Measurements from ENCODE around the gene FCHO1.

The FCHO1 gene

DNA sequence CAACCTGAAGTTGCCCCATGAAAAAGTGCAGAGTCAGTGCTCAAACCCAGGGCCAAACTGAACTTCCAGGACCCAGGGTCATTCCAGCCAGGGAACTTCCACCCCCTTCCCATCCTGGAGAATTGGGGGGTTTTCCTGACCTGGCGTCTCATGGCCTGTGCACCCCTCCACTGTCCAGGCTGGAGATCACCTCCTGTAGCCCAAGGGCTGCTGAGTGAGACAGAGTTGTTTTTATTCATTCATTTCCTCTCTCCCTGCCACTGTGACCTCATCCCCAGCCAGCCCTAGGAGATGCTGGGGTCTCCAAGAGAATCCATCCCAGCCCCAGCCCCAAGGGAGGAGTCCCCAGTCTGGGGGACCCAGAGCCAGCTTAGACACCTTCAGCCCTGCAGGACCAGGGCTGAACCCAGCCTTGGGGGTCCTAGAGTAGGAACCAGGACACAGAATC is 4.2 kb downstream of the FCHO1 start:
- no peak for DNase-seq
- H3K9me3 ChIP-seq (ENCODE audit: severe bottlenecking) = no peaks in the 10 kb centered on the region
- no peak overlapping the region for H3K4me3 ChIP-seq (ENCODE audit: low read depth, low read length)
- H3K27ac ChIP-seq = no peak overlapping the region
- H3K36me3 ChIP-seq = no peaks in the 10 kb centered on the region
- no peak for TF ChIP-seq CTCF (IDR thresholded peaks at IDR 0.05; ENCODE audit: low read depth, low read length)
- no peaks in the 10 kb centered on the region for H3K27me3 ChIP-seq (ENCODE audit: insufficient read depth, low read depth, severe bottlenecking)

GRCh38 chr19:17755977-17756670 is 4.8 kb downstream of the FCHO1 start:
- peak; percentile 60 for DNase-seq
- Histone ChIP-seq H3K27ac (no peak overlapping the region), H3K36me3 (no peaks in the 10 kb centered on the region), H3K4me3 (ENCODE audit: low read depth, low read length) (no peak overlapping the region), H3K27me3 (ENCODE audit: insufficient read depth, low read depth, severe bottlenecking) (no peaks in the 10 kb centered on the region), H3K9me3 (ENCODE audit: severe bottlenecking) (no peaks in the 10 kb centered on the region)
- TF ChIP-seq CTCF (IDR thresholded peaks at IDR 0.05; ENCODE audit: low read depth, low read length) = no peak

- Histone ChIP-seq H3K27ac (no peak overlapping the region), H3K36me3 (no peaks in the 10 kb centered on the region), H3K27me3 (ENCODE audit: insufficient read depth, low read depth, severe bottlenecking) (no peaks in the 10 kb centered on the region), H3K9me3 (ENCODE audit: severe bottlenecking) (no peaks in the 10 kb centered on the region), H3K4me3 (ENCODE audit: low read depth, low read length) (no peak overlapping the region)
- no peak for DNase-seq
- no peak for TF ChIP-seq CTCF (IDR thresholded peaks at IDR 0.05; ENCODE audit: low read depth, low read length)
These were observed 5.8 kb downstream of the FCHO1 start for GRCh38 chr19:17757125-17757524.

GRCh38 chr19:17758515-17758914 is 7.2 kb downstream of the FCHO1 start:
- H3K27me3 ChIP-seq (ENCODE audit: insufficient read depth, low read depth, severe bottlenecking) = no peaks in the 10 kb centered on the region
- H3K9me3 ChIP-seq (ENCODE audit: severe bottlenecking) = no peaks in the 10 kb centered on the region
- TF ChIP-seq CTCF (IDR thresholded peaks at IDR 0.05; ENCODE audit: low read depth, low read length) = no peak
- H3K4me3 ChIP-seq (ENCODE audit: low read depth, low read length) = no peak overlapping the region
- no peak for DNase-seq
- H3K27ac ChIP-seq = no peak overlapping the region
- H3K36me3 ChIP-seq = no peaks in the 10 kb centered on the region

DNA sequence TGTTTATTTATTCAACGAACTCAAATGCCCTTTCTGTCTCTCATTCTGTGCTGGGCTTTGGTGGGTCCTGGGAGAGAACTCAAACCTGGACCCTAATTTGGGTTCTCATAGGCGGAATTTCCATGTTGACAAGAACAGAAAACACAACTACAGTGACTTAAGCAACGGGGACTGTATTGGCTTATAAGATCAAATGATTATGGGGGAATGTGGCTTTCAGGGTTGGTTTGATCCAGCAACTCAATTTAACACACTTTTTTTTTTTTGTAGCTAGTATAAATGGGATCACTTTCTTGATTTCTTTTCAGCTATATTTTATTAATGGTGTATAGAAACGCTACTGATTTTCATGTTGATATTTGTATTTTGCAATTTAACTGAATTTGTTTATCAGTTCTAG is 9.9 kb downstream of the FCHO1 start:
- no peak for TF ChIP-seq CTCF (IDR thresholded peaks at IDR 0.05; ENCODE audit: low read depth, low read length)
- H3K36me3 ChIP-seq = peaks cover 4% of the 10 kb centered on the region; the same call in 1 of the 2 replicates

More for the DNA sequence above, 9.9 kb downstream of the FCHO1 start:
- H3K4me3 ChIP-seq (ENCODE audit: low read depth, low read length) = no peak overlapping the region
- H3K27ac ChIP-seq = no peak overlapping the region
- no peaks in the 10 kb centered on the region for H3K9me3 ChIP-seq (ENCODE audit: severe bottlenecking)
- no peak for DNase-seq
- H3K27me3 ChIP-seq (ENCODE audit: insufficient read depth, low read depth, severe bottlenecking) = no peaks in the 10 kb centered on the region

Data from WERI-Rb-1 (cell line).